GM21786 (cell line): ENCODE data around the gene TNRC18.
"Not testable (repeated sequence)": the region's sequence is repeated elsewhere in the genome, so short reads cannot be mapped to it uniquely, and the experiment has no call there.

Source experiments
- ATAC-seq: cut with Tn5 transposase; IDR thresholded peaks from one replicate; pipeline ENCODE4 v1.9.1; 2021; ENCODE audit not compliant: unreplicated experiment

Gene TNRC18, protein sequence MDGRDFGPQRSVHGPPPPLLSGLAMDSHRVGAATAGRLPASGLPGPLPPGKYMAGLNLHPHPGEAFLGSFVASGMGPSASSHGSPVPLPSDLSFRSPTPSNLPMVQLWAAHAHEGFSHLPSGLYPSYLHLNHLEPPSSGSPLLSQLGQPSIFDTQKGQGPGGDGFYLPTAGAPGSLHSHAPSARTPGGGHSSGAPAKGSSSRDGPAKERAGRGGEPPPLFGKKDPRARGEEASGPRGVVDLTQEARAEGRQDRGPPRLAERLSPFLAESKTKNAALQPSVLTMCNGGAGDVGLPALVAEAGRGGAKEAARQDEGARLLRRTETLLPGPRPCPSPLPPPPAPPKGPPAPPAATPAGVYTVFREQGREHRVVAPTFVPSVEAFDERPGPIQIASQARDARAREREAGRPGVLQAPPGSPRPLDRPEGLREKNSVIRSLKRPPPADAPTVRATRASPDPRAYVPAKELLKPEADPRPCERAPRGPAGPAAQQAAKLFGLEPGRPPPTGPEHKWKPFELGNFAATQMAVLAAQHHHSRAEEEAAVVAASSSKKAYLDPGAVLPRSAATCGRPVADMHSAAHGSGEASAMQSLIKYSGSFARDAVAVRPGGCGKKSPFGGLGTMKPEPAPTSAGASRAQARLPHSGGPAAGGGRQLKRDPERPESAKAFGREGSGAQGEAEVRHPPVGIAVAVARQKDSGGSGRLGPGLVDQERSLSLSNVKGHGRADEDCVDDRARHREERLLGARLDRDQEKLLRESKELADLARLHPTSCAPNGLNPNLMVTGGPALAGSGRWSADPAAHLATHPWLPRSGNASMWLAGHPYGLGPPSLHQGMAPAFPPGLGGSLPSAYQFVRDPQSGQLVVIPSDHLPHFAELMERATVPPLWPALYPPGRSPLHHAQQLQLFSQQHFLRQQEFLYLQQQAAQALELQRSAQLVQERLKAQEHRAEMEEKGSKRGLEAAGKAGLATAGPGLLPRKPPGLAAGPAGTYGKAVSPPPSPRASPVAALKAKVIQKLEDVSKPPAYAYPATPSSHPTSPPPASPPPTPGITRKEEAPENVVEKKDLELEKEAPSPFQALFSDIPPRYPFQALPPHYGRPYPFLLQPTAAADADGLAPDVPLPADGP (N-terminal part only)

DNA sequence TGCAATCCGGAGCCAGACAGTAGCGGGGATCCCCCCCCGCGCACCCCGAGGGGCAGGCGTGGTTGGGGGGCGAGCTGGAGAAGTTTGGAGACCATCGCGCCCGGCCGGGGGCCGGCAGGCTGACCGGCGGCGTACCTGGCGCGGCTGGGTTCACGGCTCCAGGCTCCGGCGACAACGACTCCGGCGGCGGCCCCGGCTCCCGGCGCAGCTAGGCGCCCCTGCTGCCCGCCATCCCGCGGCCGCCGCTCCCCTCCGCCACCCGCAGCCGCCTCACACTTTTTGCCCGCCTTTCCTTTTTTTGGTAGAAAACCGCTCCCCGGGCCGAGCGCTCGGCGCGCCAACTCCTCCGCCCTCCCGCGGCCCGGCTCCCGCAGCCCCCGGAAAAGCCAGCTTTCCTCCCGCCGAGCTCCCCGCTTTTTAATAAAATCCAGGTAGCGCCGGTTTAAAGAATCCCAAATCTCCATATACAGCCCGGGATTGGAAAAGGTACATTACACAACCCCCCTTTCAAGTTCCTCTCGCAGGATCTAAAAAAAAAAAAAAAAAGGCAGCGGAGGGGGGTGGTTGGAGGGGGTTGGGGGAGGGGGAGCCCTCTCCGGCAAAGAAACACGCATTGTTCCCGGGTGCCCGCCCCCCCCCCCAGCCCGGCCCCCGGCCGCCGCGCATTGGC lies at the start of gene TNRC18:
TSS of gene TNRC18 (minus strand) at position 529 of the 670 bp plus-strand sequence. CDS start 2,588 bp downstream, outside the sequence.
- no peak for ATAC-seq

DNA sequence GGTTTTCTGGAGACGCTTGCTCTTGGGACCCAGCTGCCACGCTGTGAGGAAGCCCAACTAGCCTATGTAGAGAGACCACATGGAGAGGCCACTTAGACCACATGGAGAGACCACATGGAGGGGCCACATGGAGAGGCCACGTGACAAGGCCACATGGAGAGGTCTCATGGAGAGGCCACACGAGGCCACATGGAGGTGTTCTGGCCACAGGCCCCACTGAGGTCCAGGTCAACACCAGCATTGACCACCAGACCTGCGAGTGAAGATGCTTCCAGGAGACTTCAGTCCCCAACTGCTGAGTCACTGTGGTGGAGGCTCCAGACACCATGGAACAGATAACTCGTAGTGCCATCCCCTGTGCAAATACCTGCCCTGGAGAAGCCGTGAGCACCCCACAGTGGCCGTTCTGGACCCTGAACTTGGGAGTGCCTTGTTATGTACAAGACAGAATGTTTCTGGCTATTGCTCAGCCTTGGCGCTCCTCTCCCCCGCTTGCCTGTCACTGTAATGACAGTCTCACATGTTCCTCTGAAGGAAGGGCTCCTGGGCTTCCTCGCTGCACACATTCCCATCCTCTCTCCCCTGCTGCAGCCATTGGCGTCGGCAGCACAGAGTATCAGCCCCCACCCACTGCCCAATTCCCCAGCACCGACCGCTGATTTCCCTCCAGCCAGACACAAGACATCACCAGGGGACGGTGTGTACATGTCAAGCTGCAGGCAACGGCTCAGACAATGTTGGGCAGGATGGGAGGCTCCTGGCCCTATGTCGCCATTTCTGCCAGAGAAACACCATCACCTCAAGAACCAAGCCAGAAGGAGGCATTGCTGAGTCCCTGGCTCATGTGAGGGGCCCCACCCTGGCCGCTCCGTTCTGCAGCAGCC lies 49.0 kb upstream of the TNRC18 start:
- ATAC-seq = no peak

DNA sequence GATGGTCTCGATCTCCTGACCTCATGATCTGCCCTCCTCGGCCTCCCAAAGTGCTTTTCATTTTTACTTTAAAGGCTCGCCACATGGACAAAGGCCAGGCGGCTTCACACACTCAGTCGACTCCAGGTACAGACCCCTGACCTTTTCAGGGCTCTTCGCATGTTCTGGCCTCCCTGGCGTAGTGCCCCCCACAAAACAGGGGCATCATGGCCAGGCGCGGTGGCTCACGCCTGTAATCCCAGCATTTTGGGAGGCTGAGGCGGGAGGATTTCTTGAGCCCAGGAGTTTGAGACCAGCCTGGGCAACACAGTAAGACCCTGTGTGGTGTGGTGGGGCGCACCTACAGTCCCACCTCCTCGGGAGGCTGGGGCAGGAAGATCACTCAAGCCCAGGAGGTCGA lies 48.0 kb upstream of the TNRC18 start:
- not testable (repeated sequence) for ATAC-seq

DNA sequence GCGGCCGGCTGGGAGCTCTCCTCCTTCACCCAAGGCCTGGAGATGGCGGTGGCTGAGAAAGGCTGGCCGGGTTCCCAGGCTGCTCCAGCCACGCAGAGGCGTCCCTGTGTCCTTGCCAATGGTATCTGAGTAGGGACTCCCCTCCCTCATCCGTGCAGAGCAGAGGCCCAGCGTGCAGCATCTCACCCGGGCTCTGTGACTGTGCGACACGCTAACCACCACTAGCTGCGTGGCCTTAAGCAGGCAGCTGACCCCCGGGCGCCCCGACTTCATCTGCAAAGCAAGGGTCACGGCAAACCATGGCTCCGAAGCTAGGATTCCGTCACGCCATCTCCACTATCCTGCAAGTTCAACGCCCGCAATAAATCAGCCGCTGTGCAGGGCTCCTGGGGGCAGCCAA lies 47.2 kb upstream of the TNRC18 start:
- no peak for ATAC-seq

DNA sequence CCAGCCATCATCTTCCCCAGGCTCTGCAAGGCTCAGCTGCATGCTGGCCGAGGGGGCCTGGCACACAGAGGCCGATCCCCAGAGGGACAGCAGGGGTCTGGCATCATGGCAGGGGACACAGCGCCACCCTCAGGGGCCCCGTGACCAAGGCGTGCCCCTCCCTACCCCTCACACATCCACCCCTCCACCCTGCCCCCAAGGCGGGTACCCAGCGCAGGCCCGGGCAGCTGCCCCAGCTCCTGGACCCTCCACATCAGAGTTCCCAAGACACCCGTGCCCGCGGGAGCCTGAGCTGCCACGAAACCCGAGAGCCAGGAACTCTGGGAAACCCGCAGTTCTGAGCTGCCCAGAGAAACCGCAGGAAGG lies 46.5 kb upstream of the TNRC18 start:
- no peak for ATAC-seq

DNA sequence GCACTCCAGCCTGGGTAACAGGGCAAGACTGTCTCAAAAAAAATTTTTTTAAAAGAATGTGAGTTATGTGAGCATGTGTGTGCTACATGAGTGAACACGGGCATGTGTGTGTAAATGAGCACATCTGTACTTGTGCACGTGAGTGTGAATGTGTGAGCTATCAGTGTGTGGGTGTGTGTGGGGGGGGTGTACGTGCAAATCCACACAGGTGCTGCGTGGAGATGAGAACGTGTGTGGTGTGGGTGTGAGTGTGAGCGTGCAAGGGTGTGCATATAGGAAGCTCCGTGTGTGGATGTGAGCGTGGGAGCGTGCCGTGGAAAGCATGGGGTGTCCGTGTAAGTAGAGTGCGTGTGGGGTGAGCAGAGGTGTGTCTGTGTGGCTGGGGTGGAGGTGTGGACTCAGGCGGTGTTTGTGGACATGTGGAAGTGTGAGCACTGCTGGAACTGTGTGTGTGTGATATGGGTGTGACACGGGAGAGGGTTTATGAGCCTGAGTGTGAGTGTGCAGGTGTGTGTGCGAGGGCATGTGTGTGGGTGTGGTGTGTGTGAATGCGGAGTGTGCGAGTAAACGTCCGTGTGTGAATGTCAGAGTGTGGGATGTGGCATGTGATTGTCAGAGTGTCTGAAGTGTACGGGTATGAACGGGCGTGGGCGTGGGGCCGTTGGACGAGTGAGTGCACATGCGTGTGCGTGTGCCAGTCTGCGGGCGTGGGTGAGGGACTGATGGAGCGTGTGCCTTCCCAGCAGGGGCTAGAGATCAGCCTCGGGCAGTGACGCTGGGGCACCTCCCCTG lies 45.9 kb upstream of the TNRC18 start:
- ATAC-seq = no peak

DNA sequence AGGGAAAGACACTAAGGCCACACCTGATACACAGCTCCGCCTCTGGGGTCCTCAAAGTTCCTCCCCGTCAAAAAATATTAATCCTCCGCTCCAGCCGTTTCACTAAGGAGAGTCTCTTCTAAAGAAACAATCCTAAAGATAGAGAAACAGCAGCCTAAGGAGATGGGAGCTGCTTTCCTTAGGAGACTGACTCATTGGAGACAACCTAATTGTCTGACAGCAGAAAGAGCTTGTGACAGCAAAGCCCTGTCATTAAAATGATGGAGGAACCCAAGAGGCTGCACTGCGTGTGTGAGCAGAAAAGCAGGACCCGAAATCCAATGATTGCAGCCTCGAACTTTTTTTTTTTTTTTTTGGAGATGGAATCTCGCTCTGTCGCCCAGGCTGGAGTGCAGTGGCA lies 44.0 kb upstream of the TNRC18 start:
- no peak for ATAC-seq

DNA sequence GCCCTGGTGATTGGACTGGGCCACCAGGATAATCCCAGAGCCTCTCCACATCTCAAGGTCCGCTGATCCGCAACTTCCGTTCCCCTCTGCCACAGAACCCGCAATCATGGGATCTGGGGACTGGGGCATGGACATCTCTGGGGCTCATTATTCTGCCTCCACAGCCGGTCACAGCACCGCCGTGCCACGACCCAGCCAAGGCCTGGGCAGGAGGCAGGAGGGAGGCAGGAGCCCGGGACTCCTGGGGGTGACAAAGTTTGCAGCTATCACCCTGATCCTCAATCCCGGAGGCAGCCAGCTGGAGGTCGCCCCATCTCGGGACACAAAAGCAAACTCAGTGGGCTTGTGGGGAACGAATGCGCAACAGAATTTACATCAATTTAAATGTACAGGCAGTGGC lies 42.9 kb upstream of the TNRC18 start:
- no peak for ATAC-seq

DNA sequence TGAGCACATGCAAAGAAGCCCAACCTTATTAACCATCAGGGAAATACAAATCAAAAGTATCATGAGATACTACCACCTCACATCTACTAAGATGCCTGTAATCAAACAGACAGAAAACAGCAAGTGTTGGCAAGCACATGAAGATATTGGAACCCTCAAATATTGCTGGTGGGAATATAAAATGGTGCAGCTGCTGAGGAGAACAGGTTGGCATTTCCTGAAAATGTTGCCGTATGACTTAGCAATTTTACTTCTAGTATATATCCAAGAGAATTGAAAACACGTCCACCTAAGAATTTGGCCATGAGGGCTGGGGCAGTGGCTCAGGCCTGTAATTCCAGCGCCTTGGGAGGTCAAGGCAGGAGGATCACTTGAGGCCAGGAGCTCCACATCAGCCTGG lies 39.4 kb upstream of the TNRC18 start:
- no peak for ATAC-seq

DNA sequence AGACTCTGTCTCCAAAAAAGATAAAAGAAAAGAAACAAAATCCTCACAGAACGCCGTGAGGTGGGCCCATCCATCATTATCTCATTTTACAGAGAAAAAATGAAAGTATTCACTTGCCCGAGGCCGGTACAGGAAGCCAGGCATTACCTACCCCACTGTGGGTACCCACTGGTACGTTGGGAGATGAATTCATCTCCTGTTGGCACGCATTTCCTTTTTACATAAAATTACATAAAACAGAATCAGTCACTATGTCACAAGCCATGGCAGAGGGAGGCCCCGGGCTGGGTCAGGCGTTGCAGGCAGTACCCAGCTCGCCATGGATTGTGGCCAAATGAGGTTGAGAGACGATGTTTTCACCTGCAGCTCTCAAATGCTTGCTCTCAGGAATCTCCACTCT lies 38.6 kb upstream of the TNRC18 start:
- ATAC-seq = no peak

DNA sequence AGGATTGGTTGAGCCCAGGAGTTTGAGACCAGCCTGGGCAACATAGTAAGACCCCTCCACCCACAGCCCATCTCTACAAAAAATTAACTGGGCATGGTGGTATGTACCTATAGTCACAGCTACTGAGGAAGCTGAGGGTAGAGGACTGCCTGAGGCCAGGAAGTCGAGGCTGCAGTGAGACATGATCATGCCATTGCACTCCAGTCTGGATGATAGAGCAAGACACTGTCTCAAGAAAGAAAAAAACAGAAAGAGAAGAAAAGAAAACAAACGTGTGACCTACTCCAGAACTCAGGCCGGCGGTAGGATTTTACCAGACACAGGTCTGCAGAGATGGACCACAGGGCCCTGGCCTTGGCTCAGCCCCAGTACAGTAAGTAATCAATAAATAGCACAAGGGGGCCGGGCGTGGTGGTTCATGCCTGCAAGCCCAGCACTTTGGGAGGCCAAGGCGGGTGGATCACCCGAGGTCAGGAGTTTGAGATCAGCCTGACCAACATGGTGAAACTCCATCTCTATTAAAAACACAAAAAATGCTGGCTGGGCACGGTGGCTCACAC lies 35.4 kb upstream of the TNRC18 start:
- ATAC-seq = no peak

DNA sequence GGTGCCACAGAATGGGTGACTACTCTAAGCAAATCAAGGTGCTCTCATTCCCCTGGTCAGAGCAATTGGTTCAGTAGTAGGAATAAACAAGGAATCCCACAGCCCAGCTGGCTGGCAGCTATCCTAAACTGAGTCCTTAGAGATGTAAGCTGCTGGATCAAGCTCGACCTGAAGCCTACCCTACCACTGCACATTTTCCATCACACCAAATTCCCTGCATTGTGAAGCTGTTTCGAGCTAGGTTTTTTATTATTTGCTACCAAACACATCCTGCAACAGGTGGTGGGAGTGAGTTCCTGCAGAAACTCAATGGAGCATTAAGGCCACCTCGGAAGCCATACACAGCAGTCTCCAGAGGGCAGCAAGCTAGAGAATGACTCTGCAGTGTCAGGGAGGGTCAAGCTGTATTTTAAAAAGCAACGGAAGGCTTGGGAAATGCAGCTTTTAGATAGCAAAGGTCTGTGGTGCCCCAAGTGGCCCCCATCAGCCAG lies 33.7 kb upstream of the TNRC18 start:
- ATAC-seq = no peak

DNA sequence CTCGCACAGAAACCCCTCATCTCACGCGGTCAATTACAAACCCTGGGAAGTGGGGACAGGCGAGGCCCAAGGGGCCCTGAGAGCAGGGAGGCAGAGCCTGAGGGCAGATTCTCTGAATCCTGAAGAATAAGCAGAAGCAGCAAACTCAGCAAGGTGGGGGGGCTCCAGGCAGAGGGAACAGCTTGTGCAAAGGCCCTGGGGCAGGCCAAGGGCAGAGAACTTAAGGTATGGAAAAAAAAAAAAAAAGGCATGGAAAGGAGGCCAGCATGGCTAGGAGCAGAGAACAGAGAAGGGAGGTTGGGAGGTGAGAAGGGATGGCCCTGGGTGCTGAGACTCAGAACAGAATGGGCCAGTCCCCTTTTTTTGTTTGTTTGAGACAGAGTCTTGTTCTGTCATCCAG lies 32.8 kb upstream of the TNRC18 start:
- ATAC-seq = no peak

DNA sequence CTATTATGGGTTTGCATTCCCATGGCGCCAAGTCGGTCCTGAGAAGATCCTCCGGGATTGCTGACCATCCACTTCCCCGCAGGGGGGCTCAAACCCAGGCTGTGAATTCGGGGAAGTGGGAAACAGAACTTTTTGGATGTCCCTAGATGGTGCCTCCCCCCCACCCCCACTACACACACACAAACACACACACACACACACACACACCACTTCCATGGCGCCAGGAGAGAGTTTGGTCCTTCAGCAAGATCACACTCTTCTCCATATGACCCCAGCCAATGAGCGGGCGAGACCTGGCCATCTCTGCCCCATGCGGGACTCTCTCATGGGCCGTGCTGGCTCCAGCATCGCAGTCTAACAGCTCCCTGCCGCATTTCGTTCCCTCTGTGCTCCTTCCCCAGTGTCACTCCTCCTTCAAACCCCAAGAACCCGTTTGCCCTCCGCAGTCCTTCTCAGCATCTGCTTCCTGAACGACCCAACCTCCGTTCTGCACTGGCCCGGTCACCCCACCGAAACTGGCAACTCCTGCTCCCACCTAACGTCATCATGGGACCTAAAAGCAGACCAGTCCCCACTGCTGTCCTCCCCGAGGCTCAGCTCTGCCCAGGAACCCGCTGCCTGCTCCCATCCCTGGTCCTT lies 32.1 kb upstream of the TNRC18 start:
- ATAC-seq = no peak

DNA sequence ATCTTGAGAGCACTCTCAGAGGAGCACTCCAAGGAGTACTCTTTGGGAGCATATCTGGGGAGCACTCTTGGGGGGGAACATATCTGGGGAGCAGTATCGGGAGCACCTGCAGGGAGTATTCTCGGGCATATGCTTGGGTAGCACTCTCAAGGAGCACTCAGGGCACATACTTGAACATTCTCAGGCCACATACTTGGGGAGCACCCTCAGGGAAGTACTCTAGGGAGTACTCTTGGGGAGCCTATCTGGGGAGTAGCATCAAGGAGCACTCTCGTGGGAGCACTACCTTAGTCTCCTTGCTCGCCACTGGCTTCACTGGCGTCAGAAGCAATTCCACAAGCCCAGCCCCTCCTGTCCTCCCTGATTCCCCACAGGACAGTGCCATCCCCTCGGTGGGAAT lies 31.5 kb upstream of the TNRC18 start:
- no peak for ATAC-seq

DNA sequence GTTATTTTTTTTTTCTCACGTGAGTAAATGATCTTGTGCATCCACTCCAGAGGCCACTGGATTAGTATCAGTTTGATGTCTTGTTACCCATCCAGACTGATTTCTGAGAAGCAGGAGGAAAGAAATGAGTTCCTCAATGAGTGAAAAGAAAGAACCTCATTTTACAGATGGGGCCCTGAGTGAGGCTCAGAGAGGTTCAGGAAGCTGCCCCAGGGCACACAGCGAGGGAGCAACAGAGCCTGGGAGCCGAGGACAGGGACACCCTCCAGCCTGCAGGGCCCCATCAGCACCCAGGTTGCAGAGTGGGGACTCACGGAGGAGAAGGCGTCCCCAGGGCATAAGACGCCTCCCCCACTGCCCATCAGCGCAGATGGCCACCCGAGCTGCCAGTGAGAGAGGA lies 30.9 kb upstream of the TNRC18 start:
- ATAC-seq = no peak

DNA sequence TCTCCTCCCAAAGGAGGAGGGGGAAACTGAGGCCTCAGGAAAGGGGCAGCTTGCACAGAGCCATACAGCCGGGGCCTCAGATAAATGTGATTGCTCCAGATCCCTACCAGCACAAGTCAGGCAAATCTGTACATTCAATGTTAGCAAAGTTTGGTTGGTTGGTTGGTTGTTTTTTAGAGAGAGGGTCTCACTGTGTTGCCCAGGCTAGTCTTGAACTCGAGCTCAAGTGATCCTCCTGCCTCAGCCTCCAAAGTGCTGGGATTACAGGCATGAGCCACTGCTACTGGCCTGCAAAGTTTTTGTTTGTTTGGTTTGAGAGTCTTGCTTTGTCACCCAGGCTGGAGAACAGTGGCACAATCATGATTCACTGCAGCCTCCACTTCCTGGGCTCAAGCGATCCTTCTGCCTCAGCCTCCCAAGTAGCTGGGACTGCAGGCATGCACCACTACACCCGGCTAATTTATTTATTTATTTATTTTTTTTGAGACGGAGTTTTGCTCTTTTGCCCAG lies 30.0 kb upstream of the TNRC18 start:
- no peak for ATAC-seq

DNA sequence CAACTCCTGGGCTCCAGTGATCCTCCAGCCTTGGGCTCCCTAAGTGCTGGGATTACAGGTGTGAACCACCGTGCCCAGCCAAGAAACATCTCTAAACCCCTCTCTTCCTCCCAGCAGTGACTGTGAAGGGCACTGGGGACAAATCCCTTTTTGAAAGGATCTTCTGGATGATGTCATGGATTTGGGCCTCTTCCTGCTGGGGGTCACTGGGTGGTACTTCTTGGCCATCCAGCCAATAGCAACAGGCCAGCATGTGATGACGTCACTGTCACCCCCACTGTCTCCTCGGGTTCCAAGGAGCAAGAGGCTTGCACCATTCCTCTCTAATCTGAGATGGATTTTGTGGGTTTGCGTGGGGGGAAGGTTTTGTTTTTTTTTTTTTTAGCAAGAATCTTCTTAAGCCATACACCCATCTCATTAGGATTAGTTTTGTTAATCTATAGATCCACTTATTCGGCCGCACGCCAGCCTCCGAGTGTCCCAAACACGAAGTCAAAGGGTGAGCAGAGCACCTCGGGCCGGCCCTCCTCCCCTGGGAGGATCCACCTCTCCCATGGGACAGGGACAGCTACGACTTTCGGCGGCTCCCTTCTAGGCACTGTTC lies 29.4 kb upstream of the TNRC18 start:
- ATAC-seq = no peak
